ENCODE data around the gene LPCAT1.

Gene LPCAT1

DNA sequence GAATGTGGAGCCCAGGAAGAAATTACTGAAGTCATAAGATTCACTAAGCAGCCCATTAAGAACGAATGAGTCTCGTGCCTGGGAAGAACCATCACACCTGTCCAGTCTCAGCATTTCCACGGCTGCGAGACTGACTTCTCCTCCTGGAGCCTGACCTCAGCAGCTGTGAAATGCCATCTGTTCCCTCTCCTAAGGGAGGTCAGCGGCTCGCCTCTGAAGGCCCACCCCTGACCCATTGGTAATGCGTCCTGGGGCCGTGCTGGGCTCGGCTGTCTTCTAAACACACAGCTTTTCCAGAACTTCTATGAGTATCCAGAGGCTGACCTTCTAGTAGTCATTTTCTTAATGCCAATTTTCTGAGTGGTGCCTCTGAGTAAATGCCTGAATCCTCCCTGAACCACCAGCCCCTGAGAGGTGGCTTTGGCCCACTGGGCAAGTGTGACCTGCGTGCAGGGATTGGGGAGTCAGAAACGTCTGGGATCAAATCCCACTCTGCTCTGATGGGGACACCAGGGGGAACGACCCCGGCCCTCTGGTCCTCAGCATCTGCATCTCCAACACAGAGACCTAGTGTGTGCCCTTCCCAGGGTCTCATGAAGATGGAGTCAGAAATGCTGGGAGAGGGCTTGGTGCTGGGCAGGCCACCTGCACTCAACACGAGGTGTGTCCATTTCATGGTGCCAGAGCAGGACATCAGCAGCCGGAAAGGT, 84.2 kb downstream of the LPCAT1 start:
- TF ChIP-seq, protein P1, sequence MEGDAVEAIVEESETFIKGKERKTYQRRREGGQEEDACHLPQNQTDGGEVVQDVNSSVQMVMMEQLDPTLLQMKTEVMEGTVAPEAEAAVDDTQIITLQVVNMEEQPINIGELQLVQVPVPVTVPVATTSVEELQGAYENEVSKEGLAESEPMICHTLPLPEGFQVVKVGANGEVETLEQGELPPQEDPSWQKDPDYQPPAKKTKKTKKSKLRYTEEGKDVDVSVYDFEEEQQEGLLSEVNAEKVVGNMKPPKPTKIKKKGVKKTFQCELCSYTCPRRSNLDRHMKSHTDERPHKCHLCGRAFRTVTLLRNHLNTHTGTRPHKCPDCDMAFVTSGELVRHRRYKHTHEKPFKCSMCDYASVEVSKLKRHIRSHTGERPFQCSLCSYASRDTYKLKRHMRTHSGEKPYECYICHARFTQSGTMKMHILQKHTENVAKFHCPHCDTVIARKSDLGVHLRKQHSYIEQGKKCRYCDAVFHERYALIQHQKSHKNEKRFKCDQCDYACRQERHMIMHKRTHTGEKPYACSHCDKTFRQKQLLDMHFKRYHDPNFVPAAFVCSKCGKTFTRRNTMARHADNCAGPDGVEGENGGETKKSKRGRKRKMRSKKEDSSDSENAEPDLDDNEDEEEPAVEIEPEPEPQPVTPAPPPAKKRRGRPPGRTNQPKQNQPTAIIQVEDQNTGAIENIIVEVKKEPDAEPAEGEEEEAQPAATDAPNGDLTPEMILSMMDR (IDR thresholded peaks at IDR 0.05; ENCODE audit: low read depth, low read length), result no peak
- no peak for DNase-seq (ENCODE audit: low read depth in 2 of 2)
- no peak overlapping the region for H3K4me3 ChIP-seq (replicated peaks in 1 of 2; ENCODE audit: low read depth in 2 of 2, low read length in 2 of 2)

DNA sequence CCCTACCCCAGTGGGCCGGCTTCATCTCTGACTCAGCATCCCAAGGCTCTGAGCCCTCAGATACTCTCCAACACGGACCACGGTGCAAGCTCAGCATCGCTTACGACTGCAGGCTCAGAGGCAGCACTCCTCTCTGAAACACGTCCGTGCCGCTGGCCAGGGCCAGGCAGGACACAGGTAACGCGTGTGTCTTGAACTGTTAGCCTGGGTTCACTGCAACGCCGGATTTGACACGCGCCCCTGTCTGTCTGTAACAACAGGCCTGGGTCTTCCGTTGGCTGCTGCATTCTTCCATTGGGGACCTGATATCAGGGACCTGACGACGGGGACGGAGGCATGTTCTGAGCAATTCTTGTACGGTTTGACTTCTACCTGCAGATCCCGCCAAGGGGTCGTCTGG, 84.9 kb downstream of the LPCAT1 start:
- TF ChIP-seq, protein P1 (IDR thresholded peaks at IDR 0.05; ENCODE audit: low read depth, low read length), result no peak
- no peak overlapping the region for H3K4me3 ChIP-seq (replicated peaks in 1 of 2; ENCODE audit: low read depth in 2 of 2, low read length in 2 of 2)
- DNase-seq (ENCODE audit: low read depth in 2 of 2), result no peak

DNA sequence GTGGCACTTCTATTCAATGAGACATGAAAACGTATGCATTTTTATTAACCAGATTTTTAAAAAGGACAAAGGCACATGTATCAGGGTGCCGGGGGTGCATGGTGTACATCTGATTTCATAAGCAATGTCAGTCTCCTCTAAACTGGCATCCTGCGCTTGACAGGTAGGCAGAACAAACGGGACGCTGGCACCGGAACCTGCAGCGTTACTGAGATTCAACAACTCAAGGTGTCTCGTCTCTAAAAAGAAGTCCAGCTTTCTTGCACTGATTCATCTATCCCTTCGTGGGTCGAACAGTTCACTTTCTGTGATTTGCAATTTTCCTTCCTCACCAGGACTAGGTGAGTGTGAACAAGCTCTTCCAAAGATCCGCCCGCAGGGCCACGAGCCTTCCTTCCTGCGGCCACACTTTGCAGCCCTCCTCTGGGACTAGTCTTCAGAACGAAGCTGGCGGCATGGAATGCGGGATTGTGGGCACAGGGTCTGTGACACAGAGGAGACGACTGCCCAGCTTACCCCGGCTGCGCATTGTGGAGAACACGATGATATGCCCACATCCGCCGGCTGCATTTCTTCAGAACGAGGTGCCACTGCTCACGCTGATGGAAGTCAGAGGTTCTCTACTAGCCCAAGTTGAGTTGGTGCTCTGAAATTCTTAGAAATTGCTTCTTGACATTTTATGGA, 85.7 kb downstream of the LPCAT1 start:
- TF ChIP-seq, protein P1 (IDR thresholded peaks at IDR 0.05; ENCODE audit: low read depth, low read length), result no peak
- DNase-seq (ENCODE audit: low read depth in 2 of 2), result no peak
- H3K4me3 ChIP-seq (replicated peaks in 1 of 2; ENCODE audit: low read depth in 2 of 2, low read length in 2 of 2), result no peak overlapping the region

DNA sequence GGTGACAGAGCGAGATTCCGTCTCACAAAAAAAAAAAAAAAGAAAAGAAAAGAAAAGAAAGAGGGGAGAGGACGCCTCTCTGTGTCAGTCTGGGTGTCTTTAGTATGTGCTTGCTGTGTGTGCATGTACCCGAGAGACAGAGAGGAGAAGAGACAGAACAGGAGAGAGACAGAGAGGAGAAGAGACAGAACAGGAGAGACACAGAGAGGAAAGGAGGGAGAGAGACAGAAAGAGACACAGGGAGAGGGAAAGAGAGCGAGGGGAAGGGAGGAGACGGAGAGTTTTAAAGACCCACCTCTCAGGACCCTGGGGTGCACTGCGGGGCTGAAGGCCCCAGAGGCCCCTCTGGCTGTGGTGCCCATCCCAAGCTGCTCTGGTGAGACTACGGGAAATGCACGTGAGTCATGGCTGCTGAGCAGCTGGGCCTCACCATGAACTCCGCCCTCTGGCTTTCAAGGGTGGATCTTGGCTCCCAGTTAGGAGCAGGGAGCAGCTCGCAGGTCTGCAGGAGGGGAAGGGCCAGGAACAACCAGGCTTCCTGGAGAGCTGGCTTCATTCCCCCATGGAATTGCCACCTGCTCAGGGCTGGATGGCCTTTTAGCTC, 86.4 kb downstream of the LPCAT1 start:
- TF ChIP-seq, protein P1 (IDR thresholded peaks at IDR 0.05; ENCODE audit: low read depth, low read length), result peak; percentile 8
- DNase-seq (ENCODE audit: low read depth in 2 of 2), result peak; percentile 53 to 57
- no peak overlapping the region for H3K4me3 ChIP-seq (replicated peaks in 1 of 2; ENCODE audit: low read depth in 2 of 2, low read length in 2 of 2)

DNA sequence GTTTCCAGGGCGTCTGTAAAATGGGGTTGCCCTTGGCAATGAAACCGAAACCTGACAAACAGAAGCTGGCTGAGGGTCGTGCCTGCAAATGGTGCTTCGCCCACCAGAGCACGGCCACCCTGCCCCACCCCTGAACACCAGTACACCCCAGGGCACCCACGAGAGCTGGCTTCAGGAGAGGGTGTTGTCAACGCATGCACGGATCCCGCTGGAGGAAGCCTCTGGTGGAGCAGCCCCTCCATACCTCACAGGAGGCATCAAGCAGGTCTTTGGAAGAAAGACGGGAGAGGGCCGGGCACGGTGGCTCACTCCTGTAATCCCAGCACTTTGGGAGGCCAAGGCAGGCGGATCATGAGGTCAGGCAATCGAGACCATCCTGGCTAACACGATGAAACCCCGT, 87.1 kb downstream of the LPCAT1 start:
- no peak for DNase-seq (ENCODE audit: low read depth in 2 of 2)
- H3K4me3 ChIP-seq (replicated peaks in 1 of 2; ENCODE audit: low read depth in 2 of 2, low read length in 2 of 2), result no peak overlapping the region
- TF ChIP-seq, protein P1 (IDR thresholded peaks at IDR 0.05; ENCODE audit: low read depth, low read length), result no peak

DNA sequence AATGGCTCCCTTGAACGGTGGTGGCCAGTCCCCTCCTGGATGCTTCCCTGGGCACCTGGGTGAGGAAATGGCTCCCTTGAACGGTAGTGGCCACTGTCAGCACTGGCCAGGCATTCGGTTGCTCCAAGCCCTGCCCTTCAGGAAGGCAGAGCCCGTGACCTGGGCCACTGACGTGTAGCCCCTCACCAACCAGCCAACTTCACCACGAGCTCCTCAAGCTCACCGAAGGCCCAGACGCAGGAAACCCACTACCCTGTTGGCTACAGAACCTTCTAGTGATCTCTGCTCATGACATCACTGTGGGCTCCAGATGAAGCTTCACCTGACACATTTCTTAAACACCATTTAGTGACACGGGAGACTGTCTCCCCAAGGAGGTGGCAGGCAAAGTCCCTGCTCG, 87.7 kb downstream of the LPCAT1 start:
- no peak for DNase-seq (ENCODE audit: low read depth in 2 of 2)
- H3K4me3 ChIP-seq (replicated peaks in 1 of 2; ENCODE audit: low read depth in 2 of 2, low read length in 2 of 2), result no peak overlapping the region
- TF ChIP-seq, protein P1 (IDR thresholded peaks at IDR 0.05; ENCODE audit: low read depth, low read length), result no peak
